ENCODE data around the gene PRMT1. TPM values are rescaled to one million over a fixed set of nuclear protein-coding genes. Genes with fewer than 3 reads are reported as not detected.

Gene PRMT1
- total and polyA plus RNA-seq, 9 of the 15 experiments (the other 6 are each of a cell fraction or from before 2014, with no cell fraction given) = 13.3 to 464 (median 326) TPM

DNA sequence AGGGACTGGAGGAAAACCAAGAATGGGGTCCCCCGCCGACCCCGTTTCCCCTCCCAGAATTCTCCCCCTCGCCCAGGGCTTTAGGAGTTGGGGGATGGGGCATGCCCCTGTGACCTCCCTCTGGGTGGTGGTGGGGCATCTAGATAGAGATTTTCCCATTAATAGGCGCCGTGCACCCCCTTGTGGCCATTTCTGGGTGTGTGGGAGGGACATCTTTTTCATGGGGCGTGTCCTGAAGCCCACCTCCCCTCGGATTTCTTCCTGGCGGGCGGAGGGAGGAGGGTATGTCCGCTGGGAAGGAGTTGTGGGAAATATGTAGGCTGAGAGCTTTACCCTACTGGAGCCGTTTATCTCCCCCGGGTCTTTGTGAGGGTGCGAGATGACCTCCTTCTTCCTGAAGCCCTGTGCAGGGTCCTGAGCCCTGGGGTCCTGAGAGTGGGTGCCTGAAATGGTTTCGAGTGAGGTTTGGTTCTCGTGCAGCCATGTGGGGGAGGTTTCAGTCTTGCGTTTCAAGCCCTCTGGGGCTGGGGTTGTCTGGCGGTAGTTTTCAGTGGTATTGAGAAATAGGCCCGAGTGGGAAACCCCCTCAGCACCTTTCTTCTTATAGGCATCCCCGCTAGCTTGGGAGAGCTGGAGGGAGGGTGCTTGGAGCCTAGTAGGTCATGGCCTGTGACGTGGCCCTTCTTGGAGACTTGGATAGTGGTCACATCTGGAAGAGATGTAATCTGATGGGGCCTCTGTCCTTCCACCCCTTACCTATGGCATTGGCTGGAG lies 1.0 kb downstream of the PRMT1 start (continued):
- peak; percentile 70; the same call in 1 of the 2 replicates for TF ChIP-seq STAG1 (CRISPR knock-in tag; IDR thresholded peaks at IDR 0.05; ENCODE audit: borderline replicate concordance)
- no peak for TF ChIP-seq PRPF4 (IDR thresholded peaks at IDR 0.05; ENCODE audit: insufficient read depth, low read depth, low read length, poor library complexity, severe bottlenecking)
- no peak for TF ChIP-seq KDM2B (CRISPR knock-in tag; IDR thresholded peaks at IDR 0.05)
- TF ChIP-seq DIDO1 (tag; IDR thresholded peaks at IDR 0.05; ENCODE audit: low read depth) = no peak
- no peak for TF ChIP-seq ZNF551 (CRISPR knock-in tag; IDR thresholded peaks at IDR 0.05)
- no peak for TF ChIP-seq SAFB (IDR thresholded peaks at IDR 0.05; ENCODE audit: borderline replicate concordance, low read depth, low read length)
- no peak for TF ChIP-seq ZNF592 (IDR thresholded peaks at IDR 0.05)
- 0 out of 2 replicates have a peak, but pooled peaks have one; percentile 6 for TF ChIP-seq JUND (IDR thresholded peaks at IDR 0.05; ENCODE audit: borderline replicate concordance, low read depth, low read length)
- TF ChIP-seq JUND (tag; IDR thresholded peaks at IDR 0.05; ENCODE audit: borderline replicate concordance, low read depth, low read length) = no peak; the same call in 2 of the 3 replicates
- no peak for TF ChIP-seq CHD1 (IDR thresholded peaks at IDR 0.05; ENCODE audit: low read length)
- TF ChIP-seq EHMT2 (IDR thresholded peaks at IDR 0.05) = no peak
- TF ChIP-seq HINFP (tag; conservative IDR thresholded peaks at IDR 0.05; ENCODE audit: low read depth) = no peak
- TF ChIP-seq ZNF184 (CRISPR knock-in tag; IDR thresholded peaks at IDR 0.05) = no peak
- TF ChIP-seq FOXP4 (CRISPR knock-in tag; IDR thresholded peaks at IDR 0.05; ENCODE audit: borderline replicate concordance) = no peak
- no peak for TF ChIP-seq ELF1 (tag; IDR thresholded peaks at IDR 0.05)
- TF ChIP-seq SMAD3 (CRISPR knock-in tag; conservative IDR thresholded peaks at IDR 0.05) = no peak
- no peak for TF ChIP-seq SFPQ (IDR thresholded peaks at IDR 0.05; ENCODE audit: low read depth, low read length)
